Hepatic stellate cell (primary cell): ENCODE results near the gene CCDC63.

ENCODE experiments used
- DNase-seq: peaks from one replicate; pipeline ENCODE4 v3.0.0; 2011; ENCODE audit warnings: low spot score

Gene CCDC63

GRCh38 chr12:110885152-110885840 lies 38.5 kb downstream of the CCDC63 start:
- no peak for DNase-seq

DNA sequence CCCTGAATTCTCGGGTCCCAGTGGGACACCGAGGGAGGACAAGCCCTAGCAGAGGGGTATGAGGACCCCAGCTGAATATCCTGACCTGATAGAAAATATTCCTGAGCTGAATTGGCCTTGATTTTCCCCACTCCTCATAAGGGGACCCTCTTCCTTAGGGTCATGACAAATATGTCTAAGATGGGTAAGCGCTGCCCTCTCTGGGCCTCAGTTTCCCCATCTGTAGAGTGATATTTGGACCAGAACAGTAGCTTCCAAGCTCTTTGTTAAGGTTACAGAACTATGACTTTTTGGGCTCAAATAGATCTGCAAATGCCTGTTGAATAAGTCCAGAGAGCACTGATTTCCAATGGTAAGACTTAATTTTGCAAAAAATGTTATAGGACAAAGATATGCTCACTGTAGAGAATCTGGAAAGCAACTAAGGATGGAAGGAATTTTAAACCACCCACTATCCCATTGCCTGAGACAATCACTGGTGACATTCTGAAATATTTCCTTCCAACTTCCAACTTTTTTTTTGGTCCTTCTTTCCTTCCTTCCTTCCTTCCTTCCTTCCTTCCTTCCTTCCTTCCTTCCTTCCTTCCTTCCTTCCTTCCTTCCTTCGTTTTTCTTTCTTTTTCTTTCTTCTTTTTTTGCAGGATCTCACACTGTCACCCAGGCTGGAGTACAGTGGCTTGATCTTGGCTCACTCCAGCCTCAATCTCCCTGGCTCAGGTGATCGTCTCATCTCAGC lies 41.6 kb downstream of the CCDC63 start:
- no peak for DNase-seq

DNA sequence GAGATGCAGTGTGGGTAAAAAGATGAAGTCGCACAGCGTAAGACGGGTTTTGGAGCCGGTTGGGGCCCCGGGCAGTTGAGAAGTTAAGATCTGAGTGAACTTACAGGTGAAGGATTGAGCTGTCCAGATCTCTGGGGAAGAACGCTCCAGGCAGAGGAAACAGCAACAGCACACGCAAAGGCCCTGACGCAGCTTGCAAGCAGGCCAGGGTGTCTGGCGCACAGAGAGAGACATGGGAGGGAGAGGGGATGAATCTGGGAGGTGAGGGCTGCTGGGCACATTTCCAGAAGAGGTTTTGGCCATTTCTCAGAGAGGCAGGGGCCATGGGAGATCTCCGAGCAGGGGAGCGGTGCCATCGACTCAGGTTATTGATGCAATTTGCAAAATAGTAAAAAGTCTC lies 42.6 kb downstream of the CCDC63 start:
- DNase-seq: no peak

- DNase-seq: no peak
These were observed 47.2 kb downstream of the CCDC63 start for GRCh38 chr12:110893956-110894355.

- DNase-seq: no peak
These were observed 49.8 kb downstream of the CCDC63 start for GRCh38 chr12:110896559-110896958.

- DNase-seq: no peak
These were observed 54.6 kb downstream of the CCDC63 start for GRCh38 chr12:110901401-110901800.

GRCh38 chr12:110903511-110903910 lies 56.7 kb downstream of the CCDC63 start:
- DNase-seq: no peak

DNA sequence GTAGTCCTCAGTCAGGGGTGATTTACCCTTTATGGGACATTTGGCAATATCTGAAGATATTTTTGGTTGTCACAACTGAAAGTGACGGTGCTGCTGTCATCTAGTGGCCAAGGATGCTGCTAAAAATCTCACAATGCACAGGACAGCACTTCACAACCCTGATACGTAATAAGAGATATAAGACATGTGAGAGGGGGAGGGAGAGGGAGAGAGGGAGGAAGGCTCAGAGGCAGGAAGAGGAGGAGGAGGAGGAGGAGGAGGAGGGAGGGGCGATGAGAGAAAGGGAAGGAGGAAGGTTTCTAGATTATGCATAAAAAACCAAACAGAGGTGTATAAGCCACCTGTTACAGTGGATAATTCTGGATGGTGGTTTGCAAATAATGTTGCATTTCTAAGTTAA lies 59.3 kb downstream of the CCDC63 start:
- no peak for DNase-seq

DNA sequence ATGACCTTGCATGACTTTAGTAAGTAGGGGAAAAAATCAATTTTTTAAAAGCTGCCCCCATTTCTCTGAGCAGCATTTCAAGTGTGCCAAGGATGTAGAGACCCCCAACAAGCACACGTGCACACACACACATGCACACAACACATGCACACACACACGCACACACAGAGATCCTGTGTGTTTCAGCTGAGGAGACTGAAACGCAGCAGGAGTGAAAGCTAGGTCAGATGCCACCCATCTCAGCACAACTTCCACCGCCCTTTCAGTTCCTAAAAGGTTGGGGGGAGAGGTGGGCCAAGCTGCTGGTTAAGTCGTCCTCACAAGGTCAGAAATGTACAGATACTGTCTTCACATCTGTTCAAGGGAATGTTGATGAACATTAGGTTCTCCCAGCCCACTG lies 59.7 kb downstream of the CCDC63 start:
- no peak for DNase-seq

GRCh38 chr12:110906985-110907384 lies 60.2 kb downstream of the CCDC63 start:
- DNase-seq: no peak

GRCh38 chr12:110907583-110907982 lies 60.8 kb downstream of the CCDC63 start:
- no peak for DNase-seq

DNA sequence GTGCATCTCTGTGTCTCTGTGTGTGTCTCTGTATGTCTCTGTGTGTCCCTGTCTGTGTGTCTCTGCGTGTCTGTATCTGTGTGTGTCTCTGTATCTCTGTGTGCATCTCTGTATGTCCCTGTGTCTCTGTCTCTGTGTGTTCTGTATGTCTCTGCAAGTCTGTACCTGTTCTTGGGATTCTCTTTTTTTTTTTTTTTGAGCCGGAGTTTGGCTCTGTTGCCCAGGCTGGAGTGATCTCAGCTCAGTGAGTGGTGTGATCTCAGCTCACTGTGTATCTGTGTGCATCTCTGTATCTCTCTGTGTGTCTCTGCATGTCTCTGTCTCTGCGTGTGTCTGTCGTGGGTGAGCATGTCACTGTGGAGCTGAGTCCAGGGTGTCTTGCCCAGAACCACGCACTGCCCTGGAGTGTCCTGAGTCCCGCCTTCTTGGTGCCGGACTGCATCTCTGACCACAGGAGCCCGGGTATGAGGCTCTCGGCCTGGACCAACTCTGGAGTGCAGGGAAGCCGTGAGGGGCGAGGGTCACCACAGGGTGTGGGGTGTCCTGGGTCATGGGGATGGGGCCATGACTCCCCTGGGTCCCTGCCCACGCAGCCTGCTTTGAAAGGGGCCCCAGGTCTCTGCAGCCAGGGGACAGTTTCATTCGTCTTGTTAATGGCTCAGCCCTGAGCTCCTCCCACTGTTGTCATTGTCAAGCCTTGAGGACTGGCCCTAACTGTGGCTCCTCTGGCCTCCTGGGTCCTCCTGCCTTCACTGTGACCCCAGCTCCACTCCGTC lies 61.8 kb downstream of the CCDC63 start:
- DNase-seq: no peak

GRCh38 chr12:110912263-110912662 lies 65.5 kb downstream of the CCDC63 start:
- no peak for DNase-seq

- no peak for DNase-seq
These were observed 66.6 kb downstream of the CCDC63 start for GRCh38 chr12:110913119-110914056.

DNA sequence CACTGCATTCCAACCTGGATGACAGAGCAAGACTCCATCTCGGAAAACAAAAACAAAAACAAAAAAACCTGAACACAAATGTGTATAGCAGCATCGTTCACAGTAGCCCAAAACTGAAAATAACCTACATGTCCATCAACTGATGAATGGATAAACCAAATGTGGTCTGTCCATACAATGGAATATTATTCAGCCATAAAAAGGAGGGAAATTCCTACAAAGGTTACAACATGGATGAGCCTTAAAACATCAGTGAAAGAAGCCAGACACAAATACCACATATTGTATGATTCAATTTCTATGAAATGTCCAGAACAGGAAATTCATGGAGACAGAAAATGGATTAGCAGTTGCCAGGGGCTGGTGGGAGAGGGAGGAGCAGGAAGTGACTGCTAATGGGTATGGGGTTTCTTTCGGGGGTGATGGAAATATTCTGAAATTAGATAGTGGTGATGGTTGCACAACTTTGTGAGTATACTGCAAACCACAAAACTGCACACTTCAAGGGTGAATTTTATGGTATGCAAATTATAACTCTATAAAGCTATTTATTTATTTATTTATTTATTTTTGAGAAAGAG lies 69.6 kb downstream of the CCDC63 start:
- DNase-seq: no peak

DNA sequence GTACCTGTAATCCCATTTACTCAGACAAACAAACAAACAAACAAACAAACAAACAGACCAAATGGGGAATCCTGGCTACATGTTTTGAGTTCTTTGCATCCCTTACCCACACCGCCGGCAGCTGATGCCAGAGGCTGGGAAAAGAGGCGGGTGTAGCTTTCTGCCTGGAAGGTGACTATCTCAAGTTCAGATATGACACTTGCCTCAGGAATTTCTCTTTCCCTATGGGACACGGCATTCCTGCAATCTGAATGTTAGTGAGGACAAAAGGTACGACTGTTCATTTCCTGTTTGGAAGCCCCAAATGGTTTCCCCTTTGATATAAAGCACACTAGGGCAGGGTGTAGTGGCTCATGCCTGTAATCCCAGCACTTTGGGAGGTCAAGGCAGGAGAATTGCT lies 70.7 kb downstream of the CCDC63 start:
- DNase-seq: peak; percentile 31

DNA sequence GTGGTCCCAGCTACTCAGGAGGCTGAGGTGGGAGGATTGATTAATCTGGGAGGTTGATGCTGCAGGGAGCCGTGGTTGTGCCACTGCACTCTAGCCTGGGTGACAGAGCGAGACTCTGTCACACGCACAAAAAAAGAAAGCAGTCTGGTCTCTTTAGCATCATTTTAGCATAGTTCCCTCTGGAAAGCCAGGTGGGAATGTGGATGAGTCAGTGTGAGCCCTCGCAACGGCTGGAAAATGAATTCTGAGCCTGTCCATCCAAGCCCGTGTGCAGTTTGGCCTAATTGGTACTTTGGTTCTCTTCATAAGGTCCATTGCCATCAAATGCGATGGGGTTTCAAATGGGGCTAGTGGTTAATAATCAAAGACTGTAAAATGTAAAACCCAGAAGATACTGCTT lies 71.2 kb downstream of the CCDC63 start:
- DNase-seq: no peak

- no peak for DNase-seq
These were observed 72.9 kb downstream of the CCDC63 start for GRCh38 chr12:110919720-110920119.

DNA sequence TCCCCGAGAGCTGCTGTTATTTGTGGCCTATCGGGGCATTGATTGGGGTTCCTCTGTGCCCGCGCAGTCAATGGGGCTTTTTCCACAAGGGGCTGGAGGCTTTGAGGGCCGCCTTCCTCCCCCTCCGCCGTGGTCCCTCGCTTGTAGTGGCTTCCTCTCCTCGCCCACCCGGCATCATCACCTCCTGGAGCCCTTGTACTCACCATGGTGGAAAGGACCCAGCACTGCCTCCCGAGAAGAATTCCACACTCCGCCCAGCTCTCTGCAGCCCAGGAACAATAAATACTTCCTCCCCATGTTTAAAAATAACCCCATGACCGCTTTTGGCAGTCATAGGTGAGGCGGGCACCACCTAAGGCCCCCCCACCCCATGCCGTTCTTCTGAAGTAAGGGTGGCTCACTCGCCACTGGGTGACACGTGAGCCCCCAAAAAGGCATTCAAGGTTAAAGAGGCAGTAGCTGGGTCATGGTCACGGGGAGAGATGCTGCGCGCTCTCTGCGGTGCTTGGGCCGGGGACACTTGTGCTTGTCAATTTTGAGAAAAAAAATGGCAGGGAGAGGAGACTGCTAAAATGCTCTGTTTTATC lies 73.6 kb downstream of the CCDC63 start, which contains the start of gene MYL2:
TSS of gene MYL2 (minus strand) at position 256 of the 587 bp plus-strand sequence. CDS start at position 206, 50 bp downstream.
- no peak for DNase-seq

GRCh38 chr12:110921262-110921661 lies 74.5 kb downstream of the CCDC63 start:
- peak; percentile 47 for DNase-seq

GRCh38 chr12:110922652-110923051 lies 75.9 kb downstream of the CCDC63 start:
- DNase-seq: no peak
